Measurements from ENCODE around the gene CAMK1D. TPM values are rescaled to one million over a fixed set of nuclear protein-coding genes. Genes with fewer than 3 reads are reported as not detected.
"Not testable (repeated sequence)": the region's sequence is repeated elsewhere in the genome, so short reads cannot be mapped to it uniquely, and the experiment has no call there.

Gene CAMK1D
- total RNA-seq, 1 donor from 2014 or later = 12.8 TPM

DNA sequence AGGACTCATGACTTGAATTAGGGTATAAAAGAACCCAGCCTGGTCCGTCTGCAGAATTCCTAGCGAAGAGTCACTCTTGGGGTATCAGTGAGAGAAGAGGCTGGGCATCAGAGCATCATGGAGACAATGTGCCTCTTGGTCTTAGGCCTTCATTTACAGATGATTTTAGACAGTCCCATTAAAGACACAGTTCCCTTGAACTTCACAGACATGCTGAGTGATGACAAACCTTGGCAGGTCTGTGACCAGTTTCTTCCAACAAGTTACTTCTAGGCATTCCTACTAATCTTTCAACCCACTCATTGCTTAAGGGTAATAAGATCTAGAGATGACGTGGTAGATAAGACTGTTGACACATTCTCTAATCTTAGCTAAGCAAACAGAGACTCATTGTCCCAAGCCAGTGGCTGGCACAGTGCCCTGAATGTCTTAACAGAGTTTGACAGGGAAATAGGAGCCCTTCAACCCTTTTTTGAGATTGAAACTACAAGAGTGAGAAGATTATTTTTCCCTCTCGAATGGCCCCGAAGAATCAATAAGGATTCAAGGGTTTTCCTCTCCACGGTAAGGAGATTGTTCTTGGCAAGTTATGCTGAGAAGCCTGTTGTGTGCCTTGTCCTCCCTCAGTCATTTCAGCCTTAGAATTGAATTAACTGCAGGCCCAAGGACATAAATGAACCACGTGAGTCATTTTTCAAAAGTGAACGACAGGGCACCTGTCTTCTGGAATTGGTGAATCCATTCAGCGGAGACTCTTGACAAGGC is 371.1 kb downstream of the CAMK1D start:
- Histone ChIP-seq H3K9me3 (no peaks in the 10 kb centered on the region), H3K4me3 (no peak overlapping the region), H3K4me1 (peaks cover 24% of the 10 kb centered on the region), H3K27ac (peak overlapping the region; percentile 50), H3K27me3 (no peaks in the 10 kb centered on the region), H3K36me3 (no peaks in the 10 kb centered on the region)
- intact Hi-C loops (cut with DNase I) = loop anchor here (10.0 kb wide), 1 partner anchor 184 kb away; no protein-coding TSS in a partner anchor
- TF ChIP-seq POLR2A (IDR thresholded peaks at IDR 0.05) = no peak
- TF ChIP-seq POLR2AphosphoS5 (IDR thresholded peaks at IDR 0.05; ENCODE audit: insufficient read depth in 1 of 2, low read depth in 1 of 2) = peak in 1 of 2 donors; percentile 78
- TF ChIP-seq, protein P1, sequence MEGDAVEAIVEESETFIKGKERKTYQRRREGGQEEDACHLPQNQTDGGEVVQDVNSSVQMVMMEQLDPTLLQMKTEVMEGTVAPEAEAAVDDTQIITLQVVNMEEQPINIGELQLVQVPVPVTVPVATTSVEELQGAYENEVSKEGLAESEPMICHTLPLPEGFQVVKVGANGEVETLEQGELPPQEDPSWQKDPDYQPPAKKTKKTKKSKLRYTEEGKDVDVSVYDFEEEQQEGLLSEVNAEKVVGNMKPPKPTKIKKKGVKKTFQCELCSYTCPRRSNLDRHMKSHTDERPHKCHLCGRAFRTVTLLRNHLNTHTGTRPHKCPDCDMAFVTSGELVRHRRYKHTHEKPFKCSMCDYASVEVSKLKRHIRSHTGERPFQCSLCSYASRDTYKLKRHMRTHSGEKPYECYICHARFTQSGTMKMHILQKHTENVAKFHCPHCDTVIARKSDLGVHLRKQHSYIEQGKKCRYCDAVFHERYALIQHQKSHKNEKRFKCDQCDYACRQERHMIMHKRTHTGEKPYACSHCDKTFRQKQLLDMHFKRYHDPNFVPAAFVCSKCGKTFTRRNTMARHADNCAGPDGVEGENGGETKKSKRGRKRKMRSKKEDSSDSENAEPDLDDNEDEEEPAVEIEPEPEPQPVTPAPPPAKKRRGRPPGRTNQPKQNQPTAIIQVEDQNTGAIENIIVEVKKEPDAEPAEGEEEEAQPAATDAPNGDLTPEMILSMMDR (IDR thresholded peaks at IDR 0.05) = no peak
- no peak for DNase-seq (ENCODE audit: extremely low spot score in 2 of 2)

DNA sequence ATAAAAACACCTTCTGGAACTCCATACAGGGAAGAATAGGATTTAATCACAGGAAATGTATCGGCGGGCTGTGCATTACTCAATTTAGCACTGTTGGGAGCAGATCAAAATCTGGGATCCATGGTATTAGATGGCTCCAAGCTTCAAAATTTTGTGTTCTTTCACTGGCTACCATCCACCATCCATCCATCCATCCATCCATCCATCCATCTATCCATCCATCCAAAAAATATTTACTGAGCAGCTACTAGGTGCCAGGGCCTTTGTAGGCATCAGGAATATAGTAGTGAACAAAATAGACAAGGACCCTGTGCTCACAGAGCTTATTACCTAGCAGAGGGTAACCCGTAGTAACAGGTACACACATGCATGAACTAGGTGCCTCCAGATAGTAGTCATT is 372.0 kb downstream of the CAMK1D start:
- H3K4me1 ChIP-seq = peaks cover 24% of the 10 kb centered on the region
- no peak overlapping the region for H3K4me3 ChIP-seq
- H3K27ac ChIP-seq = no peak overlapping the region
- H3K27me3 ChIP-seq = no peaks in the 10 kb centered on the region
- intact Hi-C loops (cut with DNase I) = loop anchor here (10.0 kb wide), 1 partner anchor 183 kb away; no protein-coding TSS in a partner anchor
- H3K36me3 ChIP-seq = no peaks in the 10 kb centered on the region
- H3K9me3 ChIP-seq = no peaks in the 10 kb centered on the region
- DNase-seq (ENCODE audit: extremely low spot score in 2 of 2) = no peak
- TF ChIP-seq, protein P1 (IDR thresholded peaks at IDR 0.05) = no peak
- TF ChIP-seq POLR2A (IDR thresholded peaks at IDR 0.05) (no peak), POLR2AphosphoS5 (IDR thresholded peaks at IDR 0.05; ENCODE audit: insufficient read depth in 1 of 2, low read depth in 1 of 2) (no peak)

DNA sequence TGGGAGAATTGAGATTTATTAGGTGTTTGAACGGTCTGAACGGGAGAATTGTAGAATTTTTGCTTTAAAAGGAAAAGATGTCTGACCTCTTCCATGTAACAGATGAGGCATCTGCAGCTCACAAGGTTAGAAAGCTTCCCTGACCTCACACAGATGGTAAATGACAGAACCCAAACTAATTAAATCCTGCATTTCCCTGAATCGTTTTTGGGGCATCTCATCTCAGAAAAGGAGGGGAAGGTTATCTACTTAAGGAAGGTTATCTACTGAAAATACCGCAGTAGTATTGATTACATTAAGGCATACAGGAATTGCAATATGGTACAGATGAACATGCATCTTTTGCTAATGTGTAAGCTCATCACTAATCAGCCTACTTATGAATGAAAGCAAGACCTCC is 373.9 kb downstream of the CAMK1D start:
- Histone ChIP-seq H3K27me3 (no peaks in the 10 kb centered on the region), H3K4me3 (no peak overlapping the region), H3K27ac (no peak overlapping the region), H3K9me3 (no peaks in the 10 kb centered on the region), H3K36me3 (no peaks in the 10 kb centered on the region), H3K4me1 (peaks cover 39% of the 10 kb centered on the region)
- no peak for TF ChIP-seq POLR2A (IDR thresholded peaks at IDR 0.05)
- TF ChIP-seq, protein P1 (IDR thresholded peaks at IDR 0.05) = no peak
- TF ChIP-seq POLR2AphosphoS5 (IDR thresholded peaks at IDR 0.05; ENCODE audit: insufficient read depth in 1 of 2, low read depth in 1 of 2) = no peak
- DNase-seq (ENCODE audit: extremely low spot score in 2 of 2) = no peak
- intact Hi-C loops (cut with DNase I) = loop anchor here (10.0 kb wide), 1 partner anchor 182 kb away; no protein-coding TSS in a partner anchor

DNA sequence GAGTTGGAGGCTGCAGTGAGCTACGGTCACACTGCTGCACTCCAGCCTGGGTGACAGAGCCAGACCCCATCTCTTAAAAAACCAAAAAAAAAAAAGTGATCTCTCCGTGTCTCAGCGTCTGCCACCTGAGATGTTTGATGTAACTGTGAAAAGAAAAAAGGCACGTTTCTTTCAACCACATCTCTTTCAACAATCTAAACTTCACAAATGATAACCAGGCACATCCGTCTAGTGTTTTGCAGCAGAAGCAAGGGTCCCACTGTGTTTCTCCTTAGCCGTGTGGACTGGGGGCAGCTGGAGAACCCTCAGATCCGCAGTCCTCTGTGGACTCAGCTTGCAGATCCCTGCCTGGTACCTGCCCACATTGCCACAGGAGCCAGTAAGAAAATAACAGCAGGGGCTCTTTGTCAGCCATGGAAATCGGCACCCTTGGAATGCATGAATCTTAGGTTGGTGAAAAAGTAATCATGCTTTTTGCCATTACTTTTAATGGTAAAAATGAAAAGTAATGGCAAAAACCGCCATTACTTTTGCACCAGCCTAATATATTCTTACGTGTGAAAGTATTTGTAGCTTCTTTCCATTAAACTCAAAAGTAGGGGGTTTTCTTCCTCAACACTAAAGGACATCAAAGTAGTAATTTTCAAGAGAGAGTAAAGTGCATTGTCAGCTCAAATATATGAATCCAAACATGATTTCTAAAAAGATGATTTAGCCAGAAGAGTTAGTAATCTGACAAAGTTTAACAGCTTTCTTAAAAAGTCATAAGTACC is 375.6 kb downstream of the CAMK1D start:
- intact Hi-C loops (cut with DNase I) = loop anchor here (10.0 kb wide), 1 partner anchor 180 kb away; no protein-coding TSS in a partner anchor
- Histone ChIP-seq H3K27me3 (no peaks in the 10 kb centered on the region), H3K9me3 (no peaks in the 10 kb centered on the region), H3K27ac (no peak overlapping the region), H3K4me1 (peaks cover 28% of the 10 kb centered on the region), H3K4me3 (no peak overlapping the region), H3K36me3 (no peaks in the 10 kb centered on the region)
- TF ChIP-seq, protein P1 (IDR thresholded peaks at IDR 0.05) = no peak
- no peak for TF ChIP-seq POLR2A (IDR thresholded peaks at IDR 0.05)
- no peak for TF ChIP-seq POLR2AphosphoS5 (IDR thresholded peaks at IDR 0.05; ENCODE audit: insufficient read depth in 1 of 2, low read depth in 1 of 2)
- DNase-seq (ENCODE audit: extremely low spot score in 2 of 2) = no peak

DNA sequence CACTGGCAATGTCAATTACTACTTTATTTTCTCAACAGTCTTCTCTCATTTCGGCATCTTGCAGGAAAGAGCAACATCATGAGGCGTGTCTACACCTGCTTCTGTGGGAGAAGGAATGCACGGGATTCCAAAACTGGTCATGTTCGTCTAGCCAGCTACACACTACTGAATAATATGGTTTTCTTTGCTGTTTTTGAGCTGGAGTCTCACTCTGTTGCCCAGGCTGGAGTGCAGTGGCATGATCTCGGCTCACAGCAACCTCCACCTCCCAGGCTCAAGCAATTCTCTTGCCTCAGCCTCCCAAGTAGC is 376.2 kb downstream of the CAMK1D start:
- H3K4me1 ChIP-seq = peaks cover 29% of the 10 kb centered on the region
- not testable (repeated sequence) for H3K36me3 ChIP-seq; H3K27me3 ChIP-seq; H3K9me3 ChIP-seq; H3K4me3 ChIP-seq; H3K27ac ChIP-seq; DNase-seq (ENCODE audit: extremely low spot score in 2 of 2)
- intact Hi-C loops (cut with DNase I) = loop anchor here (10.0 kb wide), 1 partner anchor 179 kb away; no protein-coding TSS in a partner anchor
